ENCODE results near the gene PTGIS. TPM values are rescaled to one million over a fixed set of nuclear protein-coding genes. Genes with fewer than 3 reads are reported as not detected.

Gene PTGIS
- total and polyA plus RNA-seq, 2 donors (not counting 1 experiment from before 2014, with no cell fraction given) = not detected

DNA sequence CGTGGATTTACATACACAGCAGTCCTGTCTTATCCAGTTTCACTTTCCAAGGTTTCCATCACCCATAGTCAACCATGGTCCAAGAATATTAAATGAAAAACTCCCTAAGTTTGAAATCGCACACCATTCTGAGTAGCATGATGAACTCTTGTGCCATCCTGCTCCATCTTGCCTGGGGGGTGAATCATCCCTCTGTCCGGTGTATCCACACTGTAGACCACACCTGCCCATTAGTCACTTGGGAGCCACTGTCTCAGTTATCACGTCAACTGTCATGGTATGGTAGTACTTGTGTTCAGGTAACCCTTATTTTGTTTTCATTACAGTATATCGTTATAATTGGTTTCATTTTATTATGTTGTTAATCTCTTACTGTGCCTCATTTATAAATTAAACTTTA lies 38.5 kb downstream of the PTGIS start:
- ChIA-PET POLR2A (no interaction called here), CTCF (interaction anchor here (0.7 to 1.1 kb wide), 2 partner anchors 10 to 556 kb away, joined by 3 read pairs; no protein-coding TSS in a partner anchor)
- Mint-ChIP-seq H3K4me3 (no peak overlapping the region), H3K9me3 (ENCODE audit: insufficient read depth) (no peaks in the 10 kb centered on the region), H3K27me3 (peaks cover 16% of the 10 kb centered on the region), H3K27ac (no peak overlapping the region), H3K4me1 (peaks cover 2% of the 10 kb centered on the region)
- WGBS (ENCODE audit: insufficient coverage) = 75% methylated on average over 2 of the region's 5 CpGs
- H3K79me2 ChIP-seq (ENCODE audit: control insufficient read depth, insufficient read depth, low read length) = no peaks in the 10 kb centered on the region
- no peak overlapping the region for H3K9ac ChIP-seq (ENCODE audit: low read length)
- peaks cover 0 to 3% of the 10 kb centered on the region in 2 donors for H3K4me1 ChIP-seq (ENCODE audit: control insufficient read depth in 2 of 2, insufficient read depth in 2 of 2, low read length in 2 of 2)
- no peaks in the 10 kb centered on the region for H4K20me1 ChIP-seq (ENCODE audit: control insufficient read depth, insufficient read depth, low read length, poor library complexity, severe bottlenecking)
- TF ChIP-seq, protein P1, sequence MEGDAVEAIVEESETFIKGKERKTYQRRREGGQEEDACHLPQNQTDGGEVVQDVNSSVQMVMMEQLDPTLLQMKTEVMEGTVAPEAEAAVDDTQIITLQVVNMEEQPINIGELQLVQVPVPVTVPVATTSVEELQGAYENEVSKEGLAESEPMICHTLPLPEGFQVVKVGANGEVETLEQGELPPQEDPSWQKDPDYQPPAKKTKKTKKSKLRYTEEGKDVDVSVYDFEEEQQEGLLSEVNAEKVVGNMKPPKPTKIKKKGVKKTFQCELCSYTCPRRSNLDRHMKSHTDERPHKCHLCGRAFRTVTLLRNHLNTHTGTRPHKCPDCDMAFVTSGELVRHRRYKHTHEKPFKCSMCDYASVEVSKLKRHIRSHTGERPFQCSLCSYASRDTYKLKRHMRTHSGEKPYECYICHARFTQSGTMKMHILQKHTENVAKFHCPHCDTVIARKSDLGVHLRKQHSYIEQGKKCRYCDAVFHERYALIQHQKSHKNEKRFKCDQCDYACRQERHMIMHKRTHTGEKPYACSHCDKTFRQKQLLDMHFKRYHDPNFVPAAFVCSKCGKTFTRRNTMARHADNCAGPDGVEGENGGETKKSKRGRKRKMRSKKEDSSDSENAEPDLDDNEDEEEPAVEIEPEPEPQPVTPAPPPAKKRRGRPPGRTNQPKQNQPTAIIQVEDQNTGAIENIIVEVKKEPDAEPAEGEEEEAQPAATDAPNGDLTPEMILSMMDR (IDR thresholded peaks at IDR 0.05) = no peak
- H2AFZ ChIP-seq (ENCODE audit: insufficient read depth, low read depth, low read length, poor library complexity, severe bottlenecking) = no peak overlapping the region
- no peak overlapping the region for H3K4me2 ChIP-seq (replicated peaks; ENCODE audit: low read depth, low read length, poor library complexity, severe bottlenecking)
- H3K9me3 ChIP-seq (ENCODE audit: control extremely low read depth in 1 of 3, control insufficient read depth in 2 of 3, insufficient read depth in 1 of 3, low read length in 2 of 3) = peaks cover 0 to 6% (median 5%) of the 10 kb centered on the region in 3 donors
- no peak overlapping the region for H3K4me3 ChIP-seq (ENCODE audit: control extremely low read depth in 1 of 5, extremely low read depth in 1 of 5, insufficient read depth in 1 of 5, low read depth in 2 of 5, low read length in 4 of 5)
- ATAC-seq (ENCODE audit: low read depth) (no peak), DNase-seq (no peak)
- H3K27ac ChIP-seq (ENCODE audit: low read length in 2 of 2) = no peak overlapping the region
- no peaks in the 10 kb centered on the region for H3K27me3 ChIP-seq (replicated peaks in 1 of 4; ENCODE audit: control extremely low read depth in 1 of 4, control insufficient read depth in 3 of 4, insufficient read depth in 4 of 4, low read length in 3 of 4)
- intact Hi-C loops (cut with micrococcal nuclease) = no loop called here
- H3K36me3 ChIP-seq (replicated peaks in 1 of 2; ENCODE audit: control extremely low read depth in 1 of 2, control insufficient read depth in 1 of 2, extremely low read depth in 1 of 2, insufficient read depth in 2 of 2, low read length in 1 of 2) = no peaks in the 10 kb centered on the region

DNA sequence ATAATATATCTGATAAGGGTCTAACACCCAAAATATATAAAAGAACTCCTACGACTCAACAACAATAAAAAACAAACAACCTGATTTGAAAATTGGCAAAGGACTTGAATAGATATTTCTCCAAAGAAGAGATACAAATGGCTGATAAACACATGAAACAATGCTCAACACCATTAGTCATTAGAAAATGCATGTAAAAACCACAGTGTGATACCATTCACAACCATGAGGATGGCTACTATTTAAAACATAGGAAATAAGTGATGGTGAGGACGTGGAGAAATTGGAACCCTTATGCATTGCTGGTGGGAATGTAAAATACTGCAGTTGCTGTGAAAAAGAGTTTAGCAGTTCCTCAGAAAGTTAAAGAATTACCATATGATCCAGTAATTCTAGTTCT lies 41.4 kb downstream of the PTGIS start:
- H3K9me3 ChIP-seq (ENCODE audit: control extremely low read depth in 1 of 3, control insufficient read depth in 2 of 3, insufficient read depth in 1 of 3, low read length in 2 of 3) = peaks cover 0 to 16% (median 9%) of the 10 kb centered on the region in 3 donors
- DNase-seq (no peak), ATAC-seq (ENCODE audit: low read depth) (no peak)
- no peaks in the 10 kb centered on the region for H3K79me2 ChIP-seq (ENCODE audit: control insufficient read depth, insufficient read depth, low read length)
- no peaks in the 10 kb centered on the region for H3K36me3 ChIP-seq (replicated peaks in 1 of 2; ENCODE audit: control extremely low read depth in 1 of 2, control insufficient read depth in 1 of 2, extremely low read depth in 1 of 2, insufficient read depth in 2 of 2, low read length in 1 of 2)
- H3K4me3 ChIP-seq (ENCODE audit: control extremely low read depth in 1 of 5, extremely low read depth in 1 of 5, insufficient read depth in 1 of 5, low read depth in 2 of 5, low read length in 4 of 5) = no peak overlapping the region
- no CpG with 5 or more reads among the region's 2 CpGs for WGBS (ENCODE audit: insufficient coverage)
- no peak overlapping the region for H3K9ac ChIP-seq (ENCODE audit: low read length)
- Mint-ChIP-seq H3K4me1 (no peaks in the 10 kb centered on the region), H3K27ac (no peak overlapping the region), H3K27me3 (peaks cover 26% of the 10 kb centered on the region), H3K9me3 (ENCODE audit: insufficient read depth) (no peaks in the 10 kb centered on the region), H3K4me3 (no peak overlapping the region)
- H3K27ac ChIP-seq (ENCODE audit: low read length in 2 of 2) = no peak overlapping the region
- POLR2A ChIA-PET = no interaction called here
- H4K20me1 ChIP-seq (ENCODE audit: control insufficient read depth, insufficient read depth, low read length, poor library complexity, severe bottlenecking) = no peaks in the 10 kb centered on the region
- peaks cover 0 to 2% (median 0%) of the 10 kb centered on the region in 4 experiments for H3K27me3 ChIP-seq (replicated peaks in 1 of 4; ENCODE audit: control extremely low read depth in 1 of 4, control insufficient read depth in 3 of 4, insufficient read depth in 4 of 4, low read length in 3 of 4)
- no peak overlapping the region for H3K4me2 ChIP-seq (replicated peaks; ENCODE audit: low read depth, low read length, poor library complexity, severe bottlenecking)
- H2AFZ ChIP-seq (ENCODE audit: insufficient read depth, low read depth, low read length, poor library complexity, severe bottlenecking) = no peak overlapping the region
- intact Hi-C loops (cut with micrococcal nuclease) = no loop called here
- no peaks in the 10 kb centered on the region for H3K4me1 ChIP-seq (ENCODE audit: control insufficient read depth in 2 of 2, insufficient read depth in 2 of 2, low read length in 2 of 2)
- TF ChIP-seq, protein P1 (IDR thresholded peaks at IDR 0.05) = no peak
- CTCF ChIA-PET = no interaction called here
